DOHH2 (cell line): ENCODE results near the gene GREB1L.

Source experiments
- H3F3A ChIP-seq: fragments of 200-600 bp; sonication (generic), shearing (Covaris generic); 2 replicates; pipeline ENCODE4 v1.6.0; 2016; ENCODE audit warnings: antibody characterized with exemption, mild to moderate bottlenecking; ENCODE audit not compliant: control insufficient read depth, insufficient read depth
- H3K27ac ChIP-seq: fragments of 200-600 bp; sonication (generic); 2 replicates; pipeline ENCODE4 v1.5.1; 2014; ENCODE audit warnings: low read depth, mild to moderate bottlenecking, low read length, moderate library complexity
- H3K27me3 ChIP-seq: fragments of 200-600 bp; sonication (generic); 2 replicates; pipeline ENCODE4 v1.6.1; 2014; ENCODE audit warnings: mild to moderate bottlenecking, low read length, mixed read lengths; ENCODE audit not compliant: control insufficient read depth
- H3K36me3 ChIP-seq: fragments of 200-600 bp; sonication (generic); 2 replicates; pipeline ENCODE4 v1.6.1; 2014; ENCODE audit warnings: mild to moderate bottlenecking, low read length, moderate library complexity, mixed read lengths; ENCODE audit not compliant: control insufficient read depth
- H3K4me1 ChIP-seq: fragments of 200-600 bp; sonication (generic); 2 replicates; pipeline ENCODE4 v1.6.1; 2014; ENCODE audit warnings: mild to moderate bottlenecking, low read length, mixed read lengths; ENCODE audit not compliant: control insufficient read depth
- H3K4me2 ChIP-seq: fragments of 200-600 bp; sonication (generic); 2 replicates; pipeline ENCODE4 v1.6.0; 2014; ENCODE audit warnings: mild to moderate bottlenecking, low read length, moderate library complexity
- H3K4me3 ChIP-seq: fragments of 200-600 bp; sonication (generic); 2 replicates; pipeline ENCODE4 v1.5.1; 2014; ENCODE audit warnings: mild to moderate bottlenecking, low read length, mixed read lengths
- H3K79me2 ChIP-seq: fragments of 200-600 bp; sonication (generic); 2 replicates; pipeline ENCODE4 v1.6.1; 2014; ENCODE audit warnings: mild to moderate bottlenecking, low read length, mixed read lengths; ENCODE audit not compliant: control insufficient read depth
- H3K9me2 ChIP-seq: fragments of 200-600 bp; sonication (generic); replicated peaks from 2 replicates; pipeline ENCODE4 v1.6.1; 2014; ENCODE audit warnings: mild to moderate bottlenecking, low read length, mixed read lengths; ENCODE audit not compliant: control insufficient read depth
- H3K9me3 ChIP-seq: fragments of 200-600 bp; sonication (generic); 2 replicates; pipeline ENCODE4 v1.6.1; 2014; ENCODE audit warnings: antibody characterized with exemption, low read length, mixed read lengths; ENCODE audit not compliant: control insufficient read depth, insufficient read depth
- H4K20me1 ChIP-seq: fragments of 200-600 bp; sonication (generic); 2 replicates; pipeline ENCODE4 v1.6.0; 2014; ENCODE audit warnings: low read depth, mild to moderate bottlenecking, antibody characterized with exemption, low read length, moderate library complexity; ENCODE audit not compliant: control insufficient read depth, insufficient read depth
- EZH2phosphoT487 ChIP-seq: fragments of 200-600 bp; sonication (generic); IDR thresholded peaks from 2 replicates; pipeline ENCODE4 v1.6.1; 2017; ENCODE audit warnings: borderline replicate concordance, mild to moderate bottlenecking, antibody characterized with exemption, low read length, moderate library complexity, mixed read lengths
- TF ChIP-seq, protein P1 (sequence below): fragments of 200-600 bp; sonication (generic); IDR thresholded peaks from one replicate; pipeline ENCODE4 v1.5.1; 2014; ENCODE audit warnings: antibody characterized with exemption, mild to moderate bottlenecking, low read depth, low read length; ENCODE audit not compliant: poor library complexity, severe bottlenecking

Gene GREB1L

GRCh38 chr18:21262244-21262643 is 20.2 kb downstream of the GREB1L start:
- Histone ChIP-seq H3F3A (no peaks in the 10 kb centered on the region), H3K4me1 (no peaks in the 10 kb centered on the region), H3K27ac (no peak overlapping the region), H3K4me3 (no peak overlapping the region), H3K27me3 (no peaks in the 10 kb centered on the region), H3K9me3 (no peaks in the 10 kb centered on the region), H3K9me2 (no peaks in the 10 kb centered on the region), H3K79me2 (no peaks in the 10 kb centered on the region), H3K4me2 (no peak overlapping the region), H3K36me3 (no peaks in the 10 kb centered on the region), H4K20me1 (no peaks in the 10 kb centered on the region)
- TF ChIP-seq, protein P1, sequence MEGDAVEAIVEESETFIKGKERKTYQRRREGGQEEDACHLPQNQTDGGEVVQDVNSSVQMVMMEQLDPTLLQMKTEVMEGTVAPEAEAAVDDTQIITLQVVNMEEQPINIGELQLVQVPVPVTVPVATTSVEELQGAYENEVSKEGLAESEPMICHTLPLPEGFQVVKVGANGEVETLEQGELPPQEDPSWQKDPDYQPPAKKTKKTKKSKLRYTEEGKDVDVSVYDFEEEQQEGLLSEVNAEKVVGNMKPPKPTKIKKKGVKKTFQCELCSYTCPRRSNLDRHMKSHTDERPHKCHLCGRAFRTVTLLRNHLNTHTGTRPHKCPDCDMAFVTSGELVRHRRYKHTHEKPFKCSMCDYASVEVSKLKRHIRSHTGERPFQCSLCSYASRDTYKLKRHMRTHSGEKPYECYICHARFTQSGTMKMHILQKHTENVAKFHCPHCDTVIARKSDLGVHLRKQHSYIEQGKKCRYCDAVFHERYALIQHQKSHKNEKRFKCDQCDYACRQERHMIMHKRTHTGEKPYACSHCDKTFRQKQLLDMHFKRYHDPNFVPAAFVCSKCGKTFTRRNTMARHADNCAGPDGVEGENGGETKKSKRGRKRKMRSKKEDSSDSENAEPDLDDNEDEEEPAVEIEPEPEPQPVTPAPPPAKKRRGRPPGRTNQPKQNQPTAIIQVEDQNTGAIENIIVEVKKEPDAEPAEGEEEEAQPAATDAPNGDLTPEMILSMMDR: no peak
- TF ChIP-seq EZH2phosphoT487: no peak

DNA sequence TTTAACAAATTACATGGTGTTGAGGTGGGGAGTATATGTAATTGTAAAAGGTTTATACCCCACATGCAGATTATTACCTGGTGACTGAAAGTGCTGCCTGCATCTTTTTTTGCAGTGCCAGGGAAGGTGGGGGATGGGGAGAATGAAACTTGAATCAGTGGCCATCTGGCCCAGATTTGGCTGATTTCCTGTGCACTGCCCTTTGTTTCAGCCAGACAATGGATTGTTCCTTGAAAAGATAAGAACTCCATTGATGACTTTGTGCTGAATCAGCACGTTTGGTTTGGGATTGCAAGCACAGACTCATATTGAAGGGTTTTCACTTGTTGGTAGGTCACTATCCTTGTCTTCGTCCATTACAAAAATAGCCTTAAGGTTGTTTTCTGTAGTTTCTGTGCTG is 20.9 kb downstream of the GREB1L start:
- Histone ChIP-seq H3K4me1 (no peaks in the 10 kb centered on the region), H3K4me2 (no peak overlapping the region), H3K36me3 (no peaks in the 10 kb centered on the region)

GRCh38 chr18:21264651-21265050 is 22.6 kb downstream of the GREB1L start:
- no peaks in the 10 kb centered on the region for H3K36me3 ChIP-seq
- no peaks in the 10 kb centered on the region for H3K27me3 ChIP-seq
- H3K4me1 ChIP-seq: no peaks in the 10 kb centered on the region
- no peak overlapping the region for H3K27ac ChIP-seq
- no peaks in the 10 kb centered on the region for H3K79me2 ChIP-seq
- H4K20me1 ChIP-seq: no peaks in the 10 kb centered on the region
- no peaks in the 10 kb centered on the region for H3K9me2 ChIP-seq
- no peaks in the 10 kb centered on the region for H3K9me3 ChIP-seq
- no peaks in the 10 kb centered on the region for H3F3A ChIP-seq
- no peak overlapping the region for H3K4me3 ChIP-seq
- TF ChIP-seq, protein P1: no peak
- no peak for TF ChIP-seq EZH2phosphoT487
- no peak overlapping the region for H3K4me2 ChIP-seq

More for the DNA sequence above, 20.9 kb downstream of the GREB1L start:
- Histone ChIP-seq H3F3A (no peaks in the 10 kb centered on the region), H4K20me1 (no peaks in the 10 kb centered on the region), H3K4me3 (no peak overlapping the region), H3K9me3 (no peaks in the 10 kb centered on the region), H3K79me2 (no peaks in the 10 kb centered on the region), H3K27ac (no peak overlapping the region), H3K9me2 (no peaks in the 10 kb centered on the region), H3K27me3 (no peaks in the 10 kb centered on the region)
- TF ChIP-seq, protein P1: no peak
- no peak for TF ChIP-seq EZH2phosphoT487
